ENCODE measurements around the gene OR6J1. TPM values are rescaled to one million over a fixed set of nuclear protein-coding genes. Genes with fewer than 3 reads are reported as not detected.

The OR6J1 gene
- total and polyA plus RNA-seq, 9 of the 15 experiments (the other 6 are each of a cell fraction or from before 2014, with no cell fraction given): not detected

GRCh38 chr14:22650046-22650739 is 6.0 kb upstream of the OR6J1 start:
- Histone ChIP-seq H4K20me1 (replicated peaks; ENCODE audit: control insufficient read depth, insufficient read depth, low read length) (no peaks in the 10 kb centered on the region), H3K4me1 (replicated peaks in 1 of 2; ENCODE audit: control insufficient read depth in 2 of 2, insufficient read depth in 2 of 2, low read length in 2 of 2) (peaks cover 0 to under 1% of the 10 kb centered on the region in 2 experiments; a peak in 3 of 5 replicates), H3K36me3 (ENCODE audit: control insufficient read depth, insufficient read depth, low read length) (no peaks in the 10 kb centered on the region), H2AFZ (ENCODE audit: low read depth, low read length) (no peak overlapping the region), H3K9me1 (ENCODE audit: control insufficient read depth, insufficient read depth, low read length) (no peaks in the 10 kb centered on the region), H3K27ac (ENCODE audit: extremely low read depth, low read depth, low read length) (no peak overlapping the region), H3K4me3 (no peak overlapping the region), H3K9me3 (replicated peaks; ENCODE audit: control insufficient read depth, insufficient read depth, low read depth, low read length) (no peaks in the 10 kb centered on the region), H3K9ac (ENCODE audit: insufficient read depth in 1 of 2, low read depth in 2 of 2, low read length in 2 of 2) (no peak overlapping the region), H3K27me3 (ENCODE audit: control insufficient read depth in 2 of 2, insufficient read depth in 2 of 2, low read length in 2 of 2) (no peaks in the 10 kb centered on the region), H3K4me2 (ENCODE audit: insufficient read depth, low read length) (no peak overlapping the region), H3K79me2 (ENCODE audit: control insufficient read depth, insufficient read depth, low read length) (no peaks in the 10 kb centered on the region)
- intact Hi-C loops (cut with micrococcal nuclease): loop anchor here (10.0 kb wide), 1 partner anchor 265 kb away; no protein-coding TSS in a partner anchor
- WGBS (ENCODE audit: insufficient coverage, low coverage, missing lambda C conversion rate): 41% methylated on average over 6 of the region's 7 CpGs
- ChIA-PET CTCF (ENCODE audit: low intra/inter-chr PET ratio) (interaction anchor here (5.4 kb wide), 1 partner anchor 93 kb away, joined by 58 read pairs; no protein-coding TSS in a partner anchor), POLR2A (interaction anchor here (0.6 to 1.5 kb wide), 3 partner anchors 61 to 98 kb away, joined by 3 to 5 read pairs (median 4); partner anchors contain the start of gene DAD1)
- FAIRE-seq: no peak
- BruUV-seq (replicated peaks): no TSS peak
- in situ Hi-C loops (cut with MboI): loop anchor here (10.0 kb wide), 2 partner anchors 195 to 255 kb away; no protein-coding TSS in a partner anchor
- no peak for TF ChIP-seq RBM14 (IDR thresholded peaks at IDR 0.05; ENCODE audit: borderline replicate concordance, insufficient read depth, low read depth, low read length)
- no peak for TF ChIP-seq ZNF512 (tag; IDR thresholded peaks at IDR 0.05)
- no peak for TF ChIP-seq ZNF668 (CRISPR knock-in tag; IDR thresholded peaks at IDR 0.05)
- no peak for TF ChIP-seq CSDE1 (IDR thresholded peaks at IDR 0.05)
- no peak for TF ChIP-seq FOSL1 (tag; conservative IDR thresholded peaks at IDR 0.05)
- TF ChIP-seq SNIP1 (IDR thresholded peaks at IDR 0.05; ENCODE audit: low read depth): no peak
- ATAC-seq: no peak
- no peak for DNase-seq (ENCODE audit: extremely low read depth in 1 of 4, low spot score in 3 of 4)
